Activated CD8-positive, alpha-beta T cell treated with anti-CD3 and anti-CD28 coated beads for 36 hours (primary cell): Measurements from ENCODE around the gene NIPAL4. TPM values are rescaled to one million over a fixed set of nuclear protein-coding genes. Genes with fewer than 3 reads are reported as not detected.

Source experiments
- ATAC-seq: fragments of 200-7000 bp; cut with Tn5 transposase; one replicate; pipeline ENCODE4 v1.10.0; 2021; ENCODE audit warnings: mild to moderate bottlenecking, moderate library complexity
- CTCF ChIA-PET: fragments of 350-600 bp; sonication (Branson Sonifier 250); formaldehyde crosslinking; loops from one replicate; lab custom pipeline; 2021; ENCODE audit warnings: antibody characterized with exemption; lab: Charles Lee
- POLR2A ChIA-PET: fragments of 350-600 bp; sonication (Branson Sonifier 250); formaldehyde crosslinking; loops from one replicate; lab custom pipeline; 2021; ENCODE audit warnings: antibody characterized with exemption; lab: Charles Lee
- DNase-seq: peaks from one replicate; pipeline ENCODE4 v3.0.0-alpha.2; 2020
- H3K27ac Mint-ChIP-seq: one replicate; pipeline ENCODE4 v1.8.0; 2021; ENCODE audit warnings: mild to moderate bottlenecking, mixed read lengths
- H3K27me3 Mint-ChIP-seq: one replicate; pipeline ENCODE4 v1.8.0; 2021; ENCODE audit warnings: mixed read lengths
- H3K36me3 Mint-ChIP-seq: one replicate; pipeline ENCODE4 v1.8.0; 2021; ENCODE audit warnings: low read depth, mixed read lengths
- H3K4me1 Mint-ChIP-seq: one replicate; pipeline ENCODE4 v1.8.0; 2021; ENCODE audit warnings: low read depth, mixed read lengths
- H3K4me3 Mint-ChIP-seq: one replicate; pipeline ENCODE4 v1.8.0; 2021; ENCODE audit warnings: mild to moderate bottlenecking, moderate library complexity, mixed read lengths
- H3K9me3 Mint-ChIP-seq: one replicate; pipeline ENCODE4 v1.8.0; 2021; ENCODE audit warnings: mixed read lengths
- CTCF ChIP-seq: fragments of 200-600 bp; IDR thresholded peaks from one replicate; pipeline ENCODE4 v1.8.0; 2022; ENCODE audit warnings: antibody characterized with exemption, mild to moderate bottlenecking
- intact Hi-C: fragments of 100-400 bp; cut with micrococcal nuclease; formaldehyde crosslinking; loops from one replicate; pipeline ENCODE4 v1.10.0; 2022
- total RNA-seq, 2 experiments: library from RNA; stranded (reverse); gene quantifications; one replicate each; pipeline ENCODE4 v1.2.3, GENCODE V29; 2021

NIPAL4 gene
- total RNA-seq, 2 experiments from 2014 or later: 0.29 to 0.72 TPM

GRCh38 chr5:157486221-157486681 lies 26.2 kb downstream of the NIPAL4 start:
- peaks cover 10% of the 10 kb centered on the region for H3K4me1 Mint-ChIP-seq
- intact Hi-C loops: no loop called here
- ChIA-PET POLR2A (interaction anchor here (1.4 kb wide), 1 partner anchor 12 kb away, joined by 4 read pairs; no protein-coding TSS in a partner anchor), CTCF (interaction anchor here (0.7 to 2.4 kb wide), 6 partner anchors 10 to 257 kb away, joined by 3 to 9 read pairs (median 7); partner anchors contain the start of gene LSM11)
- no peaks in the 10 kb centered on the region for H3K27me3 Mint-ChIP-seq
- no peak for TF ChIP-seq CTCF
- H3K9me3 Mint-ChIP-seq: no peaks in the 10 kb centered on the region
- DNase-seq (no peak), ATAC-seq (no peak)
- no peak overlapping the region for H3K27ac Mint-ChIP-seq
- H3K36me3 Mint-ChIP-seq: peaks cover 8% of the 10 kb centered on the region
- H3K4me3 Mint-ChIP-seq: no peak overlapping the region

GRCh38 chr5:157486861-157487260 lies 26.8 kb downstream of the NIPAL4 start:
- intact Hi-C loops: no loop called here
- ATAC-seq: no peak
- Mint-ChIP-seq H3K27ac (no peak overlapping the region), H3K27me3 (no peaks in the 10 kb centered on the region), H3K4me1 (peaks cover 10% of the 10 kb centered on the region), H3K36me3 (peaks cover 8% of the 10 kb centered on the region), H3K4me3 (no peak overlapping the region), H3K9me3 (no peaks in the 10 kb centered on the region)
- CTCF ChIA-PET: interaction anchor here (1.0 to 2.4 kb wide), 4 partner anchors 10 to 17 kb away, joined by 3 to 9 read pairs (median 8); no protein-coding TSS in a partner anchor
- POLR2A ChIA-PET: interaction anchor here (1.4 kb wide), 1 partner anchor 13 kb away, joined by 4 read pairs; no protein-coding TSS in a partner anchor
- DNase-seq: no peak
- no peak for TF ChIP-seq CTCF

- H3K27me3 Mint-ChIP-seq: no peaks in the 10 kb centered on the region
- POLR2A ChIA-PET: no interaction called here
- DNase-seq (no peak), ATAC-seq (no peak)
- intact Hi-C loops: no loop called here
- CTCF ChIA-PET: no interaction called here
- H3K4me1 Mint-ChIP-seq: peaks cover 10% of the 10 kb centered on the region
- H3K36me3 Mint-ChIP-seq: peaks cover 8% of the 10 kb centered on the region
- H3K27ac Mint-ChIP-seq: no peak overlapping the region
- no peaks in the 10 kb centered on the region for H3K9me3 Mint-ChIP-seq
- H3K4me3 Mint-ChIP-seq: no peak overlapping the region
- no peak for TF ChIP-seq CTCF
Observed at GRCh38 chr5:157487358-157487757, 27.3 kb downstream of the NIPAL4 start.

GRCh38 chr5:157491471-157491995 lies 31.5 kb downstream of the NIPAL4 start:
- Mint-ChIP-seq H3K27me3 (no peaks in the 10 kb centered on the region), H3K36me3 (peaks cover 6% of the 10 kb centered on the region), H3K4me1 (peaks cover 12% of the 10 kb centered on the region), H3K4me3 (no peak overlapping the region), H3K27ac (no peak overlapping the region), H3K9me3 (no peaks in the 10 kb centered on the region)
- TF ChIP-seq CTCF: no peak
- ATAC-seq (no peak), DNase-seq (no peak)
- intact Hi-C loops: no loop called here
- ChIA-PET CTCF (no interaction called here), POLR2A (no interaction called here)

GRCh38 chr5:157492886-157493285 lies 32.9 kb downstream of the NIPAL4 start:
- no peak overlapping the region for H3K27ac Mint-ChIP-seq
- POLR2A ChIA-PET: no interaction called here
- peaks cover 4% of the 10 kb centered on the region for H3K4me1 Mint-ChIP-seq

More at GRCh38 chr5:157492886-157493285, 32.9 kb downstream of the NIPAL4 start:
- H3K36me3 Mint-ChIP-seq: peaks cover 3% of the 10 kb centered on the region
- no peak for TF ChIP-seq CTCF
- intact Hi-C loops: no loop called here
- CTCF ChIA-PET: interaction anchor here (0.6 to 1.7 kb wide), 2 partner anchors 16 to 75 kb away, joined by 4 read pairs; no protein-coding TSS in a partner anchor
- H3K9me3 Mint-ChIP-seq: no peaks in the 10 kb centered on the region
- H3K27me3 Mint-ChIP-seq: no peaks in the 10 kb centered on the region
- no peak overlapping the region for H3K4me3 Mint-ChIP-seq
- DNase-seq (no peak), ATAC-seq (no peak)
